GM20000 (cell line): ENCODE data around the gene FAM228B.
"Not testable (repeated sequence)": the region's sequence is repeated elsewhere in the genome, so short reads cannot be mapped to it uniquely, and the experiment has no call there.

Experiments used
- DNase-seq: peaks from one replicate; pipeline ENCODE4 v3.0.0; 2012; ENCODE audit warnings: low spot score
- TF ChIP-seq, protein P1 (sequence below): IDR thresholded peaks from 2 replicates; pipeline ENCODE4 v1.5.1; 2012; ENCODE audit warnings: mild to moderate bottlenecking, control low read depth; ENCODE audit errors: extremely low read depth, missing control alignments

The FAM228B gene

DNA sequence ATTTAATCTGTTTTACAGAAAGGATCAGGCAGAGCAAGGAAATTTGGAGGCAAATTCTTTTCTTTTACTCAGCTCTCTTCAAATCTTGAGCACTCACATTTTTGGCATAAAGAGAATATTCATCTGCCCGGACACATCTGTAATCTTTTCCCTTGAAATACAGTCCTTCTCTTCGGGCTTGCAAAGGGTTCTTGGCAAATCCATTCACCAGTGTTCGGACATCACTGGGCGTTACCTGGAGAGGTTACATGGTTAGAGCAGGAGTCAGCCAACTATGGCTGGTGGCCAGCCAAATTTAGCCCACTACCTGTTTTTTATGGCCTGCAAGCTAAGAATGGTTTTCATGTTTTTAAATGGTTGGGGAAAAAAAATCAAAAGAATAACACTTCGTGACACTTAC, 2.2 kb upstream of the FAM228B start:
- DNase-seq = no peak
- TF ChIP-seq, protein P1, sequence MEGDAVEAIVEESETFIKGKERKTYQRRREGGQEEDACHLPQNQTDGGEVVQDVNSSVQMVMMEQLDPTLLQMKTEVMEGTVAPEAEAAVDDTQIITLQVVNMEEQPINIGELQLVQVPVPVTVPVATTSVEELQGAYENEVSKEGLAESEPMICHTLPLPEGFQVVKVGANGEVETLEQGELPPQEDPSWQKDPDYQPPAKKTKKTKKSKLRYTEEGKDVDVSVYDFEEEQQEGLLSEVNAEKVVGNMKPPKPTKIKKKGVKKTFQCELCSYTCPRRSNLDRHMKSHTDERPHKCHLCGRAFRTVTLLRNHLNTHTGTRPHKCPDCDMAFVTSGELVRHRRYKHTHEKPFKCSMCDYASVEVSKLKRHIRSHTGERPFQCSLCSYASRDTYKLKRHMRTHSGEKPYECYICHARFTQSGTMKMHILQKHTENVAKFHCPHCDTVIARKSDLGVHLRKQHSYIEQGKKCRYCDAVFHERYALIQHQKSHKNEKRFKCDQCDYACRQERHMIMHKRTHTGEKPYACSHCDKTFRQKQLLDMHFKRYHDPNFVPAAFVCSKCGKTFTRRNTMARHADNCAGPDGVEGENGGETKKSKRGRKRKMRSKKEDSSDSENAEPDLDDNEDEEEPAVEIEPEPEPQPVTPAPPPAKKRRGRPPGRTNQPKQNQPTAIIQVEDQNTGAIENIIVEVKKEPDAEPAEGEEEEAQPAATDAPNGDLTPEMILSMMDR = no peak

DNA sequence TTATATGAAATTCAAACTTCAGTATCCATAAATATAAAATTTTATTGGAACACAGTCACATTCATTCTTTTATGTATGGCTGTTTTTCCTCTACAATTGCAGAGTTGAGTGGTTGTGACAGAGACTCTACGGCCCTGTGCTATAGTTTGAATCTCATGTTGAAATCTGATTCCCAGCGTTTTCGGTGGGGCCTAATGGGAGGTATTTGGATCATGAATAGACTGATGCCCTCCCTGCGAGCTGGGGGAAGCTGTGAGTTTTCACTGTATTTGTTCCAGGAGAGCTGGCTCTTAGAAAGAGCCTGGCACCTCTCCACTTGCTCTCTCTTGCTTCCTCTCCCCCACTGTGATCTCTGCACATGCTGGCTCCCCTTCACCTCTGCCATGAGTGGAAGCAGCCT, 1.8 kb upstream of the FAM228B start:
- TF ChIP-seq, protein P1 = no peak
- DNase-seq = no peak

DNA sequence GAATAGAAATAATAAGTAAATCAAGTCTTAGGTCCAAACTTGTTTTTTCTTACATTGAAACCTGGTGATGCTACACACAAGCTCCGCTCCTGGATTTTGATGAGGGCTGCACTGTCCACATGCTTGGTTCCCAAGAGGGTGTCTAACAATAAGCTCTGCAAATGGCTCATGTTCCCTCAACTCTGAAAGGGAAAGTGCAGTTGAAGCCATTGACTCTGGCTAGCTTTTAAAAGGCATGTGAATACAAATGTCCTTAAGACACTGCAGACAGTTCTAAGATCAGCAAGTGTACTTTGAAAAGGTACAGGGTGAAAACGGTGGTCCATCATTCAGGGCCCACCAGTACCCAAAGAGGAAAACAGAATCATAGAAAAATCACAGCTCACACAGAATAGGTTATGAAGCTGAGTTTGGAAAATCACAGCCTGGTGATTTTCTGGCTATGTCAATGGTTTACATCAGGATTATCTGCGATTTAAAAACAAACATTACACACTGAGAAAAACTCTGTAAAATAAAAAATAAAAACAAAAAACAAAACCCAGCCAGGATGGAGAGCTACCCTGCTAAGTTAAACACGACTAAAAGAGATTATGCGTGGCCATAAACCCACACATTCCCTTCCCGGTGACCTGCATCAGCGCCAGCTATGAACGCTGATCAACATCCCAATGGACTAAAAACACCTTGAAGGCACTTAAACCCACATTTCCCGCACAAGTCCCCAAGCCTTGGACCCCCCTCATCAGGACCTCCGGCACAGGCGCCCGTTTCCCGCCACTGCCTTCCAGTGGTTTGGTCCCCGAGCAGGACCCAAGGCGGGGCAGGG, 689 bp upstream of the FAM228B start:
- TF ChIP-seq, protein P1 = no peak
- DNase-seq = no peak

DNA sequence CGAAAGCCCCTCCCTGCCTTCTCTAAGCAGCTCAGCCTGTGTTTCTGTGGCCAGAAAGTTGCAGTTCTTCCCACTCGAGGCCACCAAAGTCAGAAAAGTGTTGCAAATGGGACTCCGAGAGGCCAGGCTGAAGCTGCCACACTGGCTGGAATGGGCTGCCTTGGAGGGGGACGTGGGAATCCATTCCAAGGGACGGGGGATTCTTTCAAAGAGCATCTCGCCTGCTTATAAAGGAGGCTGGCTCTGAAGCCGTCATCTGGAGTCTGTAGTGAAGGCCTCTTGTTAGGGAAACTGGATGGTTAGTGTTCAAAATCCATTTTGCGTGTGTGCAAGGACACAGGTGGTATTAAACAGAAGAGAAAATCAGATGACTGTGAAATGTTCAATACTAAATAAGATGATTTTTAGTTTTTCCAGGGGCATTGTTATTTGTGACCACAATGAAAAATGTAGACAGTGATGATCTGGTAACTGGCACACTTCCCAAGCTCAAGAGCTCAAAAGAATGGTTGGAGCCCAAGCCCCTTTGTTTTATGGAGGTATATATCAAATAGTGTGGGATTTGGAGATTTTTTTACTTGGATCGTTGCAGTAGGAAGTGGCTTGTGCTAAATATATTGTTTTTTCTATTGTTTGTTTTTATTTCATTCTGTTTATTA, 782 bp downstream of the FAM228B start:
- TF ChIP-seq, protein P1 = no peak
- DNase-seq = no peak

DNA sequence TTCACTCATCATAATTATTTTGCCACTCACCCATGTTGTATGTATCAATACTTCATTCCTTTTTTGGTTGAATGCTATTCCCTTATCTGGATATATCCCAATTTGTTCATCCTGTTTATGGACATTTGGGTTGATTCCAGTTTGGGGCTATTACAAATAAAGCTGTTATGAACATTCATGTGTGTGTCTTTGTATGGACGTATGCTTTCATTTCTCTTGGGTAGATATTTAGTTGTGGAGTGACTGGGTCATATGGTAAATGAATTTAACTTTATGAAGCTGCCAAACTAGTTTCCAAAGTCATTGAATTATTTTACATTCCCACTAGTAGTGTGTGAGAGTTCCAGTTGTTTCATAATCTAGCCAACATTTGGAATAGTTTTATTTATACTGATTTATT, 2.7 kb downstream of the FAM228B start:
- DNase-seq = no peak
- TF ChIP-seq, protein P1 = no peak

DNA sequence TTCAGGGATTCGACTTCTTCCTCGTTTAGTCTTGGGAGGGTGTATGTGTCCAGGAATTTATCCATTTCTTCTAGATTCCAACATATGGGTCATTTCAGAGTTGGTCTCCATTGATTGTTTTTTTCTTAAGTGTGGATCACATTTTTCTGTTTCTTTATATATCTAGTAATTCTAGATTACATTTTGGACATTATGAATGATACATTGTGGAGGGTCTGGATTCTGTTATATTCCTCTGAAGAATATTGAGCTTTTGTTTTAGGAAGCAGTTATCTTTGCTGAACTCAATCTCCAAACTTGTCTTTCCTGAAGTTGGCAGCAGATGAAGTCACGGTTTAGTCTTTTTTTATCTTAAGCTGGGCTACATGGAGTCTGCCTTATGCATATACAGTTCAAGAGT, 9.3 kb downstream of the FAM228B start:
- TF ChIP-seq, protein P1 = no peak
- DNase-seq = no peak

DNA sequence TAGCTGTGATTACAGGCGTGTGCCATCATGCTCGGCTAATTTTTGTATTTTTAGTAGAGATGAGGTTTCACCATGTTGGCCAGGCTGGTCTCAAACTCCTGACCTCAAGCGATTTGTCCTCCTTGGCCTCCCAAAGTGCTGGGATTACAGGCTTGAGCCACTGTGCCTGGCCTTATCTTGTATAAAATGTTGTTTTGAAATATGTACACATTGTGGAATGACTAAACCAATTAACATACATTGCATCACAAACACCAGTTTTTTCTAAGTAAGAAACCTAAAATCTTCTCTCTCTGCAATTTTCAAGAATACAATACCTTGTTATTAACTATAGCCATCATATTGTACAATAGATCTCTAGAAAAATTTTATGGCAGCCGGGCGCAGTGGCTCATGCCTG, 17.0 kb downstream of the FAM228B start:
- DNase-seq = not testable (repeated sequence)
